H1 (cell line): Measurements from ENCODE around the gene PGLYRP2. TPM values are rescaled to one million over a fixed set of nuclear protein-coding genes. Genes with fewer than 3 reads are reported as not detected.

Experiments
- CTCF ChIA-PET: fragments of 300-600 bp; sonication (Branson Sonifier 250); formaldehyde crosslinking; loops from one replicate; lab custom pipeline; 2021; ENCODE audit not compliant: partially characterized antibody; lab: Charles Lee
- POLR2A ChIA-PET: fragments of 300-600 bp; sonication (Branson Sonifier 250); formaldehyde crosslinking; loops from one replicate; lab custom pipeline; 2021; ENCODE audit warnings: inconsistent platforms; ENCODE audit not compliant: partially characterized antibody; lab: Charles Lee
- DNase-seq, 2 experiments: peaks; one replicate each; pipeline versions ENCODE4 v3.0.0 to v3.0.0-alpha.2; 2010 to 2022; ENCODE audit warnings: low spot score in 2 of 2, low read depth in 1 of 2, mixed read lengths in 1 of 2
- FAIRE-seq: peaks from 2 replicates; lab custom pipeline; 2011; peaks lifted over from hg19 to GRCh38; lab: Jason Lieb, UNC
- H2AFZ ChIP-seq: 2 replicates; pipeline ENCODE4 v1.8.1; 2012; ENCODE audit warnings: low read length, inconsistent platforms
- H2AK5ac ChIP-seq: 2 replicates; pipeline ENCODE4 v1.6.1; 2013; ENCODE audit warnings: low read depth, low read length
- H2BK120ac ChIP-seq: replicated peaks from 2 replicates; pipeline ENCODE3; 2013; ENCODE audit warnings: low read depth, low read length, inconsistent platforms
- H2BK12ac ChIP-seq: 2 replicates; pipeline ENCODE4 v1.6.1; 2013; ENCODE audit warnings: low read depth, low read length
- H2BK15ac ChIP-seq: 2 replicates; pipeline ENCODE4 v1.6.1; 2013; ENCODE audit warnings: low read length
- H2BK20ac ChIP-seq: 2 replicates; pipeline ENCODE4 v1.6.1; 2013; ENCODE audit warnings: low read length
- H2BK5ac ChIP-seq: 2 replicates; pipeline ENCODE4 v1.6.1; 2013; ENCODE audit warnings: low read depth, low read length
- H3K14ac ChIP-seq: 2 replicates; pipeline ENCODE4 v1.6.1; 2013; ENCODE audit warnings: inconsistent platforms; ENCODE audit not compliant: insufficient read length
- H3K18ac ChIP-seq: 2 replicates; pipeline ENCODE4 v1.6.1; 2013; ENCODE audit warnings: low read length; ENCODE audit errors: extremely low read depth
- H3K23ac ChIP-seq: 2 replicates; pipeline ENCODE4 v1.6.1; 2013; ENCODE audit warnings: inconsistent platforms; ENCODE audit not compliant: insufficient read length
- H3K23me2 ChIP-seq: 2 replicates; pipeline ENCODE4 v1.6.1; 2013; ENCODE audit warnings: low read depth, low read length
- H3K27ac ChIP-seq: 2 replicates; pipeline ENCODE4 v1.6.1; 2011; ENCODE audit warnings: low read depth, low read length, inconsistent platforms
- H3K27me3 ChIP-seq, 4 experiments: replicated peaks in 1 of 4; 1 replicate in 1 of 4; 2 replicates in 3 of 4; pipeline versions ENCODE4 v1.6.1 to v1.8.1; 2011 to 2013; ENCODE audit warnings: low read length in 3 of 4, mild to moderate bottlenecking in 3 of 4, inconsistent platforms in 2 of 4, mixed read lengths in 2 of 4, moderate library complexity in 1 of 4; ENCODE audit not compliant: control insufficient read depth in 3 of 4, insufficient read depth in 3 of 4; ENCODE audit errors: extremely low read depth in 1 of 4
- H3K36me3 ChIP-seq, 4 experiments: 2 replicates each; pipeline versions ENCODE4 v1.6.1 to v1.8.1; 2011 to 2013; ENCODE audit warnings: mild to moderate bottlenecking in 4 of 4, low read length in 3 of 4, moderate library complexity in 2 of 4, control low read depth in 1 of 4, inconsistent platforms in 1 of 4; ENCODE audit not compliant: insufficient read depth in 4 of 4, control insufficient read depth in 2 of 4
- H3K4ac ChIP-seq: replicated peaks from 2 replicates; pipeline ENCODE3; 2013; ENCODE audit warnings: low read length, low read depth, mixed read lengths, inconsistent platforms; ENCODE audit not compliant: insufficient read length
- H3K4me1 ChIP-seq, 4 experiments: replicated peaks in 1 of 4; 1 replicate in 1 of 4; 2 replicates in 3 of 4; pipeline versions ENCODE4 v1.6.1 to v1.8.1; 2011 to 2013; ENCODE audit warnings: low read length in 3 of 4, inconsistent platforms in 2 of 4, mixed read lengths in 1 of 4; ENCODE audit not compliant: insufficient read depth in 4 of 4, control insufficient read depth in 3 of 4
- H3K4me2 ChIP-seq, 2 experiments: 2 replicates each; pipeline versions ENCODE4 v1.6.1 to v1.8.1; 2011 to 2013; ENCODE audit warnings: low read depth in 2 of 2, low read length in 2 of 2, control low read depth in 1 of 2, inconsistent platforms in 1 of 2, mild to moderate bottlenecking in 1 of 2; ENCODE audit not compliant: insufficient read depth in 1 of 2
- H3K4me3 ChIP-seq, 4 experiments: fragments of 200-600, 300-600 bp in 1 of 4; sonication (generic), shearing (Covaris generic), sonication (Bioruptor Twin) in 1 of 4; 2 replicates each; pipeline versions ENCODE4 v1.5.1 to v1.8.1; 2011 to 2016; ENCODE audit warnings: low read length in 4 of 4, low read depth in 3 of 4, control low read depth in 2 of 4, inconsistent platforms in 2 of 4, mild to moderate bottlenecking in 2 of 4, mixed read lengths in 1 of 4, moderate library complexity in 1 of 4; ENCODE audit not compliant: insufficient read depth in 2 of 4; ENCODE audit errors: extremely low read depth in 1 of 4
- H3K56ac ChIP-seq: replicated peaks from 2 replicates; pipeline ENCODE3; 2013; ENCODE audit warnings: low read depth, mild to moderate bottlenecking, mixed read lengths, low read length, inconsistent platforms; ENCODE audit not compliant: insufficient read length
- H3K79me1 ChIP-seq: 2 replicates; pipeline ENCODE4 v1.6.1; 2013; ENCODE audit warnings: low read depth, low read length, control low read depth
- H3K79me2 ChIP-seq, 2 experiments: 2 replicates each; pipeline versions ENCODE4 v1.6.1 to v1.8.1; 2012 to 2013; ENCODE audit warnings: low read length in 2 of 2, mild to moderate bottlenecking in 2 of 2, inconsistent platforms in 1 of 2; ENCODE audit not compliant: insufficient read depth in 2 of 2, control insufficient read depth in 1 of 2
- H3K9ac ChIP-seq, 4 experiments: replicated peaks in 1 of 4; 1 replicate in 1 of 4; 2 replicates in 3 of 4; pipeline versions ENCODE4 v1.6.1 to v1.8.1; 2011 to 2013; ENCODE audit warnings: low read depth in 3 of 4, low read length in 3 of 4, control low read depth in 2 of 4, mild to moderate bottlenecking in 2 of 4, moderate library complexity in 2 of 4, inconsistent platforms in 1 of 4; ENCODE audit errors: extremely low read depth in 1 of 4
- H3K9me3 ChIP-seq, 2 experiments: 2 replicates each; pipeline versions ENCODE4 v1.6.1 to v1.8.1; 2012 to 2013; ENCODE audit warnings: mild to moderate bottlenecking in 2 of 2, moderate library complexity in 2 of 2, control low read depth in 1 of 2, inconsistent platforms in 1 of 2, low read depth in 1 of 2, low read length in 1 of 2, mixed read lengths in 1 of 2; ENCODE audit not compliant: insufficient read depth in 2 of 2
- H4K20me1 ChIP-seq, 2 experiments: replicated peaks in 1 of 2; 2 replicates each; pipeline versions ENCODE3 to v1.8.1; 2011 to 2013; ENCODE audit warnings: inconsistent platforms in 2 of 2, low read length in 2 of 2, mild to moderate bottlenecking in 1 of 2; ENCODE audit not compliant: insufficient read depth in 2 of 2, control insufficient read depth in 1 of 2
- H4K5ac ChIP-seq: 2 replicates; pipeline ENCODE4 v1.6.1; 2013; ENCODE audit warnings: low read length, low read depth, mixed read lengths, inconsistent platforms; ENCODE audit not compliant: insufficient read length
- H4K8ac ChIP-seq: 2 replicates; pipeline ENCODE4 v1.8.0; 2013; ENCODE audit warnings: mild to moderate bottlenecking, moderate library complexity, low read length, inconsistent platforms; ENCODE audit not compliant: insufficient read depth; ENCODE audit errors: extremely low read depth
- H4K91ac ChIP-seq: replicated peaks from 2 replicates; pipeline ENCODE3; 2013; ENCODE audit warnings: low read length, mixed read lengths, inconsistent platforms; ENCODE audit not compliant: insufficient read length
- ASH2L ChIP-seq: fragments of 200-600, 300-600 bp; sonication (generic); IDR thresholded peaks from one replicate; pipeline ENCODE4 v1.7.1; 2017; ENCODE audit warnings: low read length
- ATF3 ChIP-seq: IDR thresholded peaks from 2 replicates; pipeline ENCODE4 v1.6.1; 2011; ENCODE audit warnings: low read depth, mild to moderate bottlenecking, low read length; ENCODE audit not compliant: insufficient read depth
- BRCA1 ChIP-seq: IDR thresholded peaks from 2 replicates; pipeline ENCODE4 v1.6.1; 2012; ENCODE audit warnings: low read depth, low read length, improper control_type of control experiment
- EGR1 ChIP-seq: IDR thresholded peaks from 2 replicates; pipeline ENCODE4 v1.6.1; 2011; ENCODE audit warnings: low read depth, low read length, borderline replicate concordance
- POLR2A ChIP-seq, 2 experiments: IDR thresholded peaks; 1 replicate in 1 of 2; 2 replicates in 1 of 2; pipeline ENCODE4 v1.6.1; 2011; ENCODE audit warnings: low read depth in 2 of 2, low read length in 2 of 2, mild to moderate bottlenecking in 2 of 2; ENCODE audit errors: control extremely low read depth in 1 of 2
- POU5F1 ChIP-seq: IDR thresholded peaks from 2 replicates; pipeline ENCODE4 v1.6.1; 2011; ENCODE audit warnings: low read depth, mild to moderate bottlenecking, low read length, moderate library complexity
- RNF2 ChIP-seq: fragments of 200-900, 300-1000 bp; sonication (generic); IDR thresholded peaks from 2 replicates; pipeline ENCODE4 v1.7.1; 2016; ENCODE audit warnings: borderline replicate concordance, low read depth, mild to moderate bottlenecking, antibody characterized with exemption, low read length; ENCODE audit not compliant: poor library complexity, severe bottlenecking; ENCODE audit errors: missing control alignments
- SAP30 ChIP-seq: fragments of 300-600 bp; sonication (generic); IDR thresholded peaks from 2 replicates; pipeline ENCODE4 v1.7.1; 2012; ENCODE audit warnings: low read length, moderate library complexity, mild to moderate bottlenecking, inconsistent platforms; ENCODE audit not compliant: insufficient read depth, insufficient replicate concordance
- SIN3A ChIP-seq, 2 experiments: IDR thresholded peaks in 1 of 2; conservative IDR thresholded peaks in 1 of 2; 2 replicates each; pipeline ENCODE4 v1.6.1; 2011 to 2012; ENCODE audit warnings: low read length in 2 of 2, improper control_type of control experiment in 1 of 2, low read depth in 1 of 2, mild to moderate bottlenecking in 1 of 2
- YY1 ChIP-seq: IDR thresholded peaks from 2 replicates; pipeline ENCODE4 v1.6.1; 2011; ENCODE audit warnings: low read depth, mild to moderate bottlenecking, low read length
- WGBS, 2 experiments: shearing (Covaris generic) in 1 of 2; methylation state at CpG; one replicate each; pipeline versions ENCODE4 v1.1.6 to v1.1.7; 2013 to 2015; ENCODE audit warnings: low lambda C conversion rate in 2 of 2, mixed read lengths in 2 of 2, inconsistent platforms in 1 of 2, low coverage in 1 of 2, missing lambda C conversion rate in 1 of 2; ENCODE audit not compliant: insufficient replicate concordance in 2 of 2, insufficient coverage in 1 of 2, insufficient read length in 1 of 2; ENCODE audit errors: extremely low coverage in 1 of 2, missing lambda C conversion rate in 1 of 2; 5-methylcytosine and 5-hydroxymethylcytosine counted together
- polyA plus RNA-seq, 7 experiments: library from polyadenylated mRNA; depleted of rRNA in 3 of 7; stranded (reverse) in 5 of 7; unstranded in 2 of 7; fragments of >200 nt in 5 of 7; fragments of 200-250 nt in 2 of 7; gene quantifications; 1 replicate in 5 of 7; 2 replicates in 1 of 7; 4 replicates in 1 of 7; pipeline versions ENCODE4 v1.2.1 to v1.2.3, GENCODE V29; 2011 to 2013; ENCODE audit warnings: missing spikeins in 2 of 7, mixed read lengths in 2 of 7
- total RNA-seq: library from RNA; stranded (reverse); fragmentation: NEBNext Ultra II Directional; extraction: Animal tissue kit (Norgen Biotek cat#: 25700); gene quantifications from 2 replicates; pipeline ENCODE4 v1.2.1, GENCODE V29; 2021

The PGLYRP2 gene
- total and polyA plus RNA-seq, 2 of the 8 experiments (the other 6 are each of a cell fraction or from before 2014, with no cell fraction given), result not detected

- H4K8ac ChIP-seq, result no peak overlapping the region
- no peaks in the 10 kb centered on the region for H4K20me1 ChIP-seq
- no peak for TF ChIP-seq SAP30
- TF ChIP-seq POU5F1, result no peak
- no peak for TF ChIP-seq ASH2L
- TF ChIP-seq EGR1, result no peak
- TF ChIP-seq YY1, result no peak
- TF ChIP-seq BRCA1, result no peak
- TF ChIP-seq ATF3, result no peak
- TF ChIP-seq POLR2A (IDR thresholded peaks at IDR 0.05; ENCODE audit: control extremely low read depth in 1 of 2, low read depth in 2 of 2, low read length in 2 of 2), result no peak
- TF ChIP-seq RNF2, result no peak
- TF ChIP-seq SIN3A (conservative IDR thresholded peaks at IDR 0.05 in 1 of 2, IDR thresholded peaks at IDR 0.05 in 1 of 2; ENCODE audit: low read depth in 1 of 2, low read length in 2 of 2), result no peak
- no peaks in the 10 kb centered on the region for H3K79me1 ChIP-seq
- no peaks in the 10 kb centered on the region for H3K23me2 ChIP-seq
- no peak overlapping the region for H3K4me3 ChIP-seq
- WGBS, 2 experiments, result 70% methylated on average over 1 of the region's 2 CpGs; no CpG with 5 or more reads in 1 of the 2 experiments
- no peak overlapping the region for H2AFZ ChIP-seq
- ChIA-PET POLR2A (no interaction called here), CTCF (no interaction called here)
- H2BK120ac ChIP-seq, result no peak overlapping the region
- no peak overlapping the region for H2BK15ac ChIP-seq
- H3K4me2 ChIP-seq, result no peak overlapping the region
- H2BK5ac ChIP-seq, result no peak overlapping the region
- no peak overlapping the region for H3K56ac ChIP-seq
- no peak overlapping the region for H3K14ac ChIP-seq
- H2AK5ac ChIP-seq, result no peak overlapping the region
- no peak overlapping the region for H3K23ac ChIP-seq
- H3K36me3 ChIP-seq, result no peaks in the 10 kb centered on the region
- no peak overlapping the region for H3K4ac ChIP-seq
- no peak overlapping the region for H2BK12ac ChIP-seq
- no peak overlapping the region for H3K18ac ChIP-seq
- no peaks in the 10 kb centered on the region for H3K4me1 ChIP-seq
- H4K5ac ChIP-seq, result no peak overlapping the region
- H3K9ac ChIP-seq, result no peak overlapping the region
- no peak overlapping the region for H2BK20ac ChIP-seq
- no peak overlapping the region for H4K91ac ChIP-seq
- no peak overlapping the region for H3K27ac ChIP-seq
- H3K9me3 ChIP-seq, result peaks cover 63 to 81% of the 10 kb centered on the region in 2 experiments
- H3K27me3 ChIP-seq, result no peaks in the 10 kb centered on the region
- DNase-seq (no peak), FAIRE-seq (no peak)
- H3K79me2 ChIP-seq, result no peaks in the 10 kb centered on the region
Observed at GRCh38 chr19:15526408-15526807, 47.1 kb upstream of the PGLYRP2 start.
